ENCODE results near the gene ZNF142. TPM values are rescaled to one million over a fixed set of nuclear protein-coding genes. Genes with fewer than 3 reads are reported as not detected.
A peak's percentile ranks its signal among the peaks of the same experiment; 100 is the strongest.
"Not testable (repeated sequence)": the region's sequence is repeated elsewhere in the genome, so short reads cannot be mapped to it uniquely, and the experiment has no call there.

The ZNF142 gene, protein sequence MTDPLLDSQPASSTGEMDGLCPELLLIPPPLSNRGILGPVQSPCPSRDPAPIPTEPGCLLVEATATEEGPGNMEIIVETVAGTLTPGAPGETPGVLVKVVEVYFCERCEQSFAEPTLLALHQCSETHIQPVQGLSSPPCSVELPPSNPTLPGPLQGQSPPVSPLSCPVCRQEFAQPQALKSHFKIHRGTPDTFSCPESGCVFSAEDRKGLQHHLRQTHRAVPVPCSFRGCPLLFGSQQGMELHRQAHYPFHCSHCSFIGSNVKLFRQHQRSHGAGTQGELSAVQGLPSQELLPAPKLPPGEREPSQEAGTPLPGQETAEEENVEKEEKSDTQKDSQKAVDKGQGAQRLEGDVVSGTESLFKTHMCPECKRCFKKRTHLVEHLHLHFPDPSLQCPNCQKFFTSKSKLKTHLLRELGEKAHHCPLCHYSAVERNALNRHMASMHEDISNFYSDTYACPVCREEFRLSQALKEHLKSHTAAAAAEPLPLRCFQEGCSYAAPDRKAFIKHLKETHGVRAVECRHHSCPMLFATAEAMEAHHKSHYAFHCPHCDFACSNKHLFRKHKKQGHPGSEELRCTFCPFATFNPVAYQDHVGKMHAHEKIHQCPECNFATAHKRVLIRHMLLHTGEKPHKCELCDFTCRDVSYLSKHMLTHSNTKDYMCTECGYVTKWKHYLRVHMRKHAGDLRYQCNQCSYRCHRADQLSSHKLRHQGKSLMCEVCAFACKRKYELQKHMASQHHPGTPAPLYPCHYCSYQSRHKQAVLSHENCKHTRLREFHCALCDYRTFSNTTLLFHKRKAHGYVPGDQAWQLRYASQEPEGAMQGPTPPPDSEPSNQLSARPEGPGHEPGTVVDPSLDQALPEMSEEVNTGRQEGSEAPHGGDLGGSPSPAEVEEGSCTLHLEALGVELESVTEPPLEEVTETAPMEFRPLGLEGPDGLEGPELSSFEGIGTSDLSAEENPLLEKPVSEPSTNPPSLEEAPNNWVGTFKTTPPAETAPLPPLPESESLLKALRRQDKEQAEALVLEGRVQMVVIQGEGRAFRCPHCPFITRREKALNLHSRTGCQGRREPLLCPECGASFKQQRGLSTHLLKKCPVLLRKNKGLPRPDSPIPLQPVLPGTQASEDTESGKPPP (N-terminal part only)
- total RNA-seq = 23.4 TPM

DNA sequence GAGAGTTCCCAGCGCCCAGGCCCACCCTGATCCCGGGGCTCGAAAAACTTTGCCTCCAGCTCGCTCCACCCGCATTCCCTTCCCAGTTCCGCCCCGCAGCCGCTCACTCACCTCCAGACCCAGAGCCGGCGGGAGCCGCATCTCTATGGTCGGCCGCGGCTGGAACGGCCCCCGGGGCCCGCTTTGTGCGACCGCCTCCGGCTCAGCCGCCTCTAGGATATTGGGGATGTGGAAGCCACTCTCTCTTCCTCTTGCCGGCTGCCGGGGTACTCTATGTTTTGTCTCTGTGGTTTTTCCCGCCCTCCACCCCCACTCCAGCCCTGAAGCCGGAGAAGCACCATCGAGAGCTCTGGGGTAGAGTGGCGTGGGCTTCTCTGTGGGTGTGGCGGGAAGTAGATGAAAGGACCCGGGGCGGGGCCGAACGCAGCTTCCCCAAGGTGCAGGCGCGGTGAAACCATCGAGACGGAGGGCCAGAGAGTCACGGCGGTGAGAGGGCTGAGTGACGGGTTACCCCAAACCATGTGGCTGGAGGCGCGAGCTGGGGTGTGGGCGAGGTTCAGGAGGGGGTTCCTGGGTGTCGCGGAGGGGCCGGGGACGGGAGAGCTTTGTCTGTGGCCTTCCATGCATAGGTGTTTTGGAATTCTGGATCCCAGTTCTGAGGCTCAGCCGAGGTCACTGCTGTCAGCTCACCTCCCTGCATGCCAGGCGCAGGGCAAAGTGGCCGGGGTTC is at the start of gene ZNF142, which contains the start of gene BCS1L:
TSS of gene ZNF142 (minus strand) at position 366 of the 730 bp plus-strand sequence. CDS start 3,194 bp downstream, outside the sequence.
TSS of gene BCS1L (plus strand) at position 426 of the 730 bp plus-strand sequence. CDS start 1,305 bp downstream, outside the sequence.
- Histone ChIP-seq H3K4me1 (ENCODE audit: insufficient read depth, low read length) (peaks cover 16% of the 10 kb centered on the region), H3K4me3 (ENCODE audit: low read length) (peak within 1 kb of the TSS; percentile 83), H3K27me3 (ENCODE audit: insufficient read depth, low read length) (no peaks in the 10 kb centered on the region), H3K9me3 (ENCODE audit: low read depth, low read length) (no peaks in the 10 kb centered on the region)

DNA sequence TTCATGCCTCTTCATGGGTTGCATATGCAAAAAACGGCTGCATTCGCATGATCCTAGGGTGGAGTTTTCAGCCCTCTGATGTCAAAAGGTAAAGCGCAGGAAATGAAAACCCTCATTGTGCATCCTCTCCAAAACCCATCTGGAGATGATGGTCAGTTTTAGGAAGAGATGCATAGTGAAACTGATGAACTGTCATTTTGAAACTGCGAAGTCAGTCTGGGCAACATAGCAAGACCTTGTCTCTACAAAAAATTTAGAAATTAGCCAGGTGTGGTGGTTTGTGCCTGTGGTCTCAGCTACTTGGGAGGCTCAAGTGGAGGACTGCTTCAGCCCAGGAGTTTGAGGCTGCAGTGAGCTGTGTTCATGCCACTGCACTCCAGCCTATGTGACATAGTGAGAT is 48.7 kb upstream of the ZNF142 start:
- no peak overlapping the region for H3K4me3 ChIP-seq (ENCODE audit: low read length)
- H3K4me1 ChIP-seq (ENCODE audit: insufficient read depth, low read length) = peaks cover 24% of the 10 kb centered on the region
- peaks cover 2% of the 10 kb centered on the region for H3K27me3 ChIP-seq (ENCODE audit: insufficient read depth, low read length)
- H3K9me3 ChIP-seq (ENCODE audit: low read depth, low read length) = no peaks in the 10 kb centered on the region

DNA sequence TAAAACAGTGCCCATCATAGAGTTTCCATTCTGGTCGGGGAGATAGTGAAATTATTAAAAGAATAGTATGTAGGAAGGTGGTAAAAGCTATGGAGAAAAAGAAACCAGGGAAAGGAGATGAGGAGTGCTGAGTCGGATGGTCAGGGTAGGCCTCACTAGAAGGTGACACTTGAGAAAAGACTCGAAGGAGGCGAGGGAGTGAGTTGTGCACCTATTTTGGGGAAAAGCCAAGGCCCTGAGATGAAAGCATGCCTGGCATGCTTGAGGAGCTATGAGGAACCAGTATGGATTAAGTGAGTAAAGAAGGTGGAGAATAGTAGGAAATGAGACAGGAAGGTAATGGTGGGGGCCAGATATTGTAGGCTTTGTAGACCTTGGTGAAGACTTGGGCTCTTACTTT is 43.9 kb upstream of the ZNF142 start:
- Histone ChIP-seq H3K4me3 (ENCODE audit: low read length) (no peak overlapping the region), H3K9me3 (ENCODE audit: low read depth, low read length) (no peaks in the 10 kb centered on the region), H3K27me3 (ENCODE audit: insufficient read depth, low read length) (peaks cover 2% of the 10 kb centered on the region), H3K4me1 (ENCODE audit: insufficient read depth, low read length) (no peaks in the 10 kb centered on the region)

DNA sequence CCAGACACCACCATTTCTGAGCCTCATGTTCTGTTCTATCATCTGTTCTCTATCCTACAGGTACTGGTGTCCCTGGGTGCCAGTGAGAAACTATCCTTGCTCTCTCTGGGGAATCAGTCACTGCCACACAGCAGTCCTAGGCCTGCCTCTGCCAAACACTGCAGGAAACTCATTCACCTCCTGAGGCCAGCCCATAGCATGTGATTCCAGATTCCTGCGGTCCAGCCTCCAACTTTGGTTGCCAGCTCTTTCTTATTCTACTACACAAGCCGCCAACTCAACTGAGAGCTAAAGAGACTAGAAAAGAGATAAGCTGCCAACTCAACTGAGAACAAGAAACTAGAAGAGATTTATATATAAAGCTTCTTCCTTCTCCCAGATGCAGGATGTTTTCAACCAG is 42.4 kb upstream of the ZNF142 start:
- H3K4me1 ChIP-seq (ENCODE audit: insufficient read depth, low read length) = no peaks in the 10 kb centered on the region
- H3K27me3 ChIP-seq (ENCODE audit: insufficient read depth, low read length) = peaks cover 2% of the 10 kb centered on the region
- H3K4me3 ChIP-seq (ENCODE audit: low read length) = no peak overlapping the region
- no peaks in the 10 kb centered on the region for H3K9me3 ChIP-seq (ENCODE audit: low read depth, low read length)

DNA sequence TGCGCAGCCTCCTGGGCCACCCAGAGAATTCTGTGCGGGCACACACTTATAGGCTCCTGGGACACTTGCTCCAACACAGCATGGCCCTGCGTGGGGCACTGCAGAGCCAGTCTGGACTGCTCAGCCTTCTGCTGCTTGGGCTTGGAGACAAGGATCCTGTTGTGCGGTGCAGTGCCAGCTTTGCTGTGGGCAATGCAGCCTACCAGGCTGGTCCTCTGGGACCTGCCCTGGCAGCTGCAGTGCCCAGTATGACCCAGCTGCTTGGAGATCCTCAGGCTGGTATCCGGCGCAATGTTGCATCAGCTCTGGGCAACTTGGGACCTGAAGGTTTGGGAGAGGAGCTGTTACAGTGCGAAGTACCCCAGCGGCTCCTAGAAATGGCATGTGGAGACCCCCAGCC is 39.5 kb upstream of the ZNF142 start:
- Histone ChIP-seq H3K27me3 (ENCODE audit: insufficient read depth, low read length) (no peaks in the 10 kb centered on the region), H3K4me3 (ENCODE audit: low read length) (no peak overlapping the region), H3K4me1 (ENCODE audit: insufficient read depth, low read length) (no peaks in the 10 kb centered on the region), H3K9me3 (ENCODE audit: low read depth, low read length) (no peaks in the 10 kb centered on the region)

DNA sequence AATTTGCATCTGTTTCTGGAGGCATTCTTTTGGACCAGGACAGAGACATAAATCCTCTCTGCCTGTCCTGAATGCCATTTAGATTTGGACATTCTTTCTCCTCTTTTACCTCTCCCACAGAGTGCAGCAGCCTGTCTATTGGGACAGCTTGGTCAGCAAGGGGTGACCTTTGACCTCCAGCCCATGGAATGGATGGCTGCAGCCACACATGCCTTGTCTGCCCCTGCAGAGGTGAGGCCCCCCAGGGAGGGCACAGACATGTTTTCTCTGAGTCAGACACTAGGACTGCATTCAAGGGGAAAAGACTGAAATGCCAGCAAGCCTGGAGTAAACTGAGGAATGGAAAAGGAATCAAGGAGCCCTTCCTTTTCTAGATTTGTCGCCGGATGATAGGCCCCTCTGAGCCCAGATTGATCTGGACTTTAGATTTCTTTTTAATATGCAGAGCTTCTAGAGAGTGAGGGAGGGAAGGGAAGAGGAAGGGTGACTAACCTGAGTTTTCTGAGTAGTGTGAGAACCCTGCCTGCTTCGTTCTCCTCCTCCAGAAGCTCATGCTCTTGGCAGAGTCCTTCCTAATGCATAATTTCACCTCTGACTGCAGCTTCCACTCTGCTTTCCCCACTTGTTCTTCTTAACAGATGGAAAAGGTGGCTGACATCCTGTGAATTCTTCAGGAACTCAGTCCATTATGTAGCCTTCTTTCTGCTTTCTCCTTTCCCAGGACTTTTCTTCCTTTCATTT is 35.2 kb upstream of the ZNF142 start:
- no peaks in the 10 kb centered on the region for H3K9me3 ChIP-seq (ENCODE audit: low read depth, low read length)
- H3K4me1 ChIP-seq (ENCODE audit: insufficient read depth, low read length) = no peaks in the 10 kb centered on the region
- no peak overlapping the region for H3K4me3 ChIP-seq (ENCODE audit: low read length)
- no peaks in the 10 kb centered on the region for H3K27me3 ChIP-seq (ENCODE audit: insufficient read depth, low read length)

DNA sequence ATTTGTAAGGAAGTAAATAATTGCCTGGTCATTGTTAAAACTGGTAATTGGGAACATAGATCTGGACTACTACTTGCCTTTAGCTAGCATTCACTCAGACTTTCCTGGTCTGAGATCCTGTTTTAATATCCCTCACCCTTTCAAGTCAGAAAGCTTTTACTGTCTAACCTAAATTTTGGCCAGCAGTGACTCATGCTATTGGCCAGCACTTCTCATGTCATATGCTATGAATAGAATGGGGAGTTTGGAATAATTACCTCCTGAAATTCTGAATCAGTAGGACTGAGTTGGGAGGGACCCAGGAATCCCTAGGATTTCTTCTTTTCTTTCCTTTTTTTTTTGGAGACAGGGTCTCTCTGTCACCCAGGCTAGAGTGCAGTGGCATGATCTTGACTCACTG is 31.8 kb upstream of the ZNF142 start:
- no peak overlapping the region for H3K4me3 ChIP-seq (ENCODE audit: low read length)

DNA sequence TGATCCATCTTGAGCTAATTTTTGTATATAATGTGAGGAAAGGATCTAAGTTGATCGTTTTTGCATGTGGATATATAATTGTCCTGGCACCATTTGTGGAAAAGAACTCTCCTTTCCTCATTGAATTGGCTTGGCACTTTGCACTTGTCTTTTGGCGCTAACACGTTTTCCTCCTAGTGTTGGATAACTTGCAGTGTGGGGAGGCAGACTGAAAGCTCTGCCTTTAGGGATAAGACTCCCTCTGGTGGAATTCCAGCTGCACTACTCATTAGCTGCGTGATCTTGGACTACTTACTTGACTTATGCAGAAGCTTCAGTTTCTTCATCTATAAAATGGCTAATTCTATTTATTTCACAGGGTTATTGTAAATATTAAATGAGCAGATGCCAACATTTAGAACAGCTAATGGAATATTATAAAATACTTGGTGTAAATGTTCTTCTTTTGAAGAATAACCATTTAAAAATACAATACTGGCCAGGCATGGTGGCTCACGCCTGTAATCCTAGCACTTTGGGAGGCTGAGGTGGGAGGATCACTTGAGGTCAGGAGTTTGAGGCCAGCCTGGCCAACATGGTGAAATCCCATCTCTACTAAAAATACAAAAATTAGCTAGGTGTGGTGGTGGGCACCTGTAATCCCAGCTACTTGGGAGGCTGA is 28.1 kb upstream of the ZNF142 start:
- H3K4me1 ChIP-seq (ENCODE audit: insufficient read depth, low read length); H3K9me3 ChIP-seq (ENCODE audit: low read depth, low read length); H3K27me3 ChIP-seq (ENCODE audit: insufficient read depth, low read length); H3K4me3 ChIP-seq (ENCODE audit: low read length): not testable (repeated sequence)

More for the DNA sequence above, 31.8 kb upstream of the ZNF142 start:
- Histone ChIP-seq H3K9me3 (ENCODE audit: low read depth, low read length) (no peaks in the 10 kb centered on the region), H3K4me1 (ENCODE audit: insufficient read depth, low read length) (no peaks in the 10 kb centered on the region), H3K27me3 (ENCODE audit: insufficient read depth, low read length) (no peaks in the 10 kb centered on the region)

DNA sequence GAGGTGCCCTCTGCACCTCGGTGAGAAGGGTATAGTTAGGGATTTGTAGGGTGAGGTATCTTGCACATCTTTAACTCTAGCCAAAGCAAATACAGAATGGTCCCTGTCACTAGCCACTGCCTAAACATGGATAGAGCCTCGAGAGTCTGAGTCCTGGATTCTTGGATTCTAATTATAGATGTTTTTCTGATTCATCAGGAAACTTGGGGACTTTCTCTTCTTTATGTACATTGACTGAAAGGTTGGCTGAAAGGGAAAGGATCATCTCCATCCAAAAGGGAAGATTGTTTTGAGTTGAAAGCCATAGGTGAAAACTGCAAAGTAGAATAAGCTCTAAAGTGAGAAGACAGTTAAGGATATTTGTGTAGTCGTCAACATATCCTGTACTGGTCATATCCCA is 20.6 kb upstream of the ZNF142 start:
- no peaks in the 10 kb centered on the region for H3K9me3 ChIP-seq (ENCODE audit: low read depth, low read length)
- no peaks in the 10 kb centered on the region for H3K27me3 ChIP-seq (ENCODE audit: insufficient read depth, low read length)
- H3K4me1 ChIP-seq (ENCODE audit: insufficient read depth, low read length) = peaks cover 9% of the 10 kb centered on the region

DNA sequence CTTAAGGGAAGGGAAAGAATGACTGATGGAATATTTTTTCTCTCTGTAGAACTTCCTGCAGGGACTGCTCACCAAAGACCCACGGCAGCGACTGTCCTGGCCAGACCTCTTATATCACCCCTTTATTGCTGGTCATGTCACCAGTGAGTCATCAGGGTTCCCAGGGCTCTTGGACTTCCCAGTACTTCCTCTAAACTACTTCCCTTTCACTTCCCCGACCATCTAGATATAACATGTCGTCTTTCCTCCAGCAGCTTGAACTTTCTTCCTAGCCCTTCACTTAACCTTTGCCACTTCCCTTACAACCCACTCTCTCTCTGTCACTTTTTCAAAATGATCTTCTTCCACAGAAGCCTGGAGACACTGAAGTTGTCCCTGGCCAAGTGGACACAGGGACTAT is 19.7 kb upstream of the ZNF142 start:
- Histone ChIP-seq H3K4me1 (ENCODE audit: insufficient read depth, low read length) (peaks cover 9% of the 10 kb centered on the region), H3K27me3 (ENCODE audit: insufficient read depth, low read length) (no peaks in the 10 kb centered on the region), H3K4me3 (ENCODE audit: low read length) (no peak overlapping the region), H3K9me3 (ENCODE audit: low read depth, low read length) (no peaks in the 10 kb centered on the region)

More for the DNA sequence above, 20.6 kb upstream of the ZNF142 start:
- H3K4me3 ChIP-seq (ENCODE audit: low read length) = no peak overlapping the region

DNA sequence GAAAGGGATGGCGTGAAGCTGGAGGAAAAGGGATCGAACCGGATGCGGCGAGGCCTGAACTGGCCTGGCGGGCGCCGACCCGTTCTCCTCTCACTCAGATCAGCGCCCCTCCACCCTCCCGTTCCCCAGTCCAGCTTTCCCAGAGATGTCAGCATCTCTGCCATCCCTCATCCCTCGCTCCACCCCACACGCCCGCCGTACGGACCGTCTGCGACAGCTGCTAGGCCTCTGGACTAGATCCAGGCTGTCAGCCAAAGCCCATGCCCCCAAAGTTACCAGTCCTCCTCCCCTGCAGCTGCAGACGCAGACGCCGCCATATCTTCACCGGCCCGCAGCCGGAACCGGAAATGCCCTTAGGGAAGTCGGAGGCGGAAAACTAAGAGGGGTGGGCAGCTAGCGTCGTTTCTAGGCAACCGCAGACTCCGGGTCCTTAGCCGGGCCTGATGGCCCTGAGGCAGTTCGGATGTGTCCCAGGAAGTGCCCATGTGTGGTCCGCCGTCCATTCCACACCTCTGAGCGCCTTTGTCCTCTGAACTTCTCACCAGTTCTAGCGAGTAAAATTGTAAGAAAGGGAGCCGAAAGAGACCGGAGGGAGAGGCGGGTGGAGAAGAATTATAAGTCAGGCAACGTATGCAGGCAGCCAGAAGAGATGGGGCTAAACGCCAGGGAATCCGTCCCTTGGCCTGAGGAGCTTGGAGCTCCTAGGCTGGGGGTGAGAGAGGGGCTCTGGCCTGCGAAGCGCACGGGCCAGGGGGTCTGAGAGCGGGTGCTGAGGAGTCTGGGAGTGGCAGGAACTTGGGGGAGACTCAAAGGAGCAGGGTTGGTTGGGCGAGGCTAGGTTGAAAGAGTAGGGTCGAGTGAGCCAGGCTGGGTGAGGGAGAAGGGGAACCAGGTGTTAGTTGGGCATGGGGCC is 12.5 kb upstream of the ZNF142 start, which contains the start of the genes RNF25 and STK36:
TSS of gene RNF25 (minus strand) at position 349 of the 913 bp plus-strand sequence. CDS start at position 317, 32 bp downstream.
TSS of gene STK36 (plus strand) at position 433 of the 913 bp plus-strand sequence. CDS start 744 bp downstream, outside the sequence.
- H3K9me3 ChIP-seq (ENCODE audit: low read depth, low read length) = no peaks in the 10 kb centered on the region
- H3K4me1 ChIP-seq (ENCODE audit: insufficient read depth, low read length) = peaks cover 18% of the 10 kb centered on the region
- H3K27me3 ChIP-seq (ENCODE audit: insufficient read depth, low read length) = no peaks in the 10 kb centered on the region
- peak within 1 kb of the TSS; percentile 61 for H3K4me3 ChIP-seq (ENCODE audit: low read length)

DNA sequence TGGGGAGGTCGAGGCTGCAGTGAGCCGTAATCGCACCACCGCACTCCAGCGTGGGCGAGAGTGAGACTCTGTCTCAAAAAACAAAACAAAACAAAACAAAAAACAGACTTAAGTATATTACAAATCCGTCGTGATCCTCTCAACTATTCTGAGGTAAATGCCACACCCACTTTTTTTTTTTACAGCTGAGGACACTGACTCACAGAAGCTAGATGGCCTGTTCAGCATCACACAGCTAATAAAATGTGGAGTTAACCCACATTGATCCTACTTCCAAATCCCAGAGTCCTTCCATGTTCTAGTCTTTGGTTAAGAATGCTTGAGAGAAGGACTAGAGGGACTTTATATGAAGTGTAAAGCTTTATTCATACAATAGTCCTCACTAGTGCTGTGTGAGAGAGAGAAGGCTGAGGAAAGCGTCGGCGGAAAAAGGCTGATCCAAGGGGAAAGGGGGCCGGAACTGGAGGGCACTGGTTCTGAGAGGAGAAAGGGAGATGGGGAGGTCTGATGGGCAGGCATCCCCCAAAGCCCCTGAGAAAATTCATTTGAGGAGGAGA is 11.8 kb upstream of the ZNF142 start:
- H3K27me3 ChIP-seq (ENCODE audit: insufficient read depth, low read length) = no peaks in the 10 kb centered on the region
- H3K4me3 ChIP-seq (ENCODE audit: low read length) = peak overlapping the region; percentile 61
- no peaks in the 10 kb centered on the region for H3K9me3 ChIP-seq (ENCODE audit: low read depth, low read length)
- peaks cover 18% of the 10 kb centered on the region for H3K4me1 ChIP-seq (ENCODE audit: insufficient read depth, low read length)

Data from mononuclear cell (primary cell).